ENCODE data around the gene CPED1.
"Not testable (repeated sequence)": the region's sequence is repeated elsewhere in the genome, so short reads cannot be mapped to it uniquely, and the experiment has no call there.

The CPED1 gene

GRCh38 chr7:121049028-121049791 lies 60.7 kb downstream of the CPED1 start:
- no peak overlapping the region for H3K4me3 ChIP-seq (ENCODE audit: low read length)
- DNase-seq (ENCODE audit: low read depth), result no peak
- TF ChIP-seq CTCF (conservative IDR thresholded peaks at IDR 0.05; ENCODE audit: low read length), result no peak

GRCh38 chr7:121049897-121050296 lies 61.4 kb downstream of the CPED1 start:
- DNase-seq (ENCODE audit: low read depth), result no peak
- H3K4me3 ChIP-seq (ENCODE audit: low read length), result no peak overlapping the region
- no peak for TF ChIP-seq CTCF (conservative IDR thresholded peaks at IDR 0.05; ENCODE audit: low read length)

- DNase-seq (ENCODE audit: low read depth), result no peak
- no peak for TF ChIP-seq CTCF (conservative IDR thresholded peaks at IDR 0.05; ENCODE audit: low read length)
- no peak overlapping the region for H3K4me3 ChIP-seq (ENCODE audit: low read length)
Measured at GRCh38 chr7:121053219-121053618, 64.7 kb downstream of the CPED1 start.

- DNase-seq (ENCODE audit: low read depth), result no peak
- no peak overlapping the region for H3K4me3 ChIP-seq (ENCODE audit: low read length)
- TF ChIP-seq CTCF (conservative IDR thresholded peaks at IDR 0.05; ENCODE audit: low read length), result no peak
Measured at GRCh38 chr7:121054925-121055324, 66.4 kb downstream of the CPED1 start.

- DNase-seq (ENCODE audit: low read depth), result no peak
- no peak overlapping the region for H3K4me3 ChIP-seq (ENCODE audit: low read length)
- TF ChIP-seq CTCF (conservative IDR thresholded peaks at IDR 0.05; ENCODE audit: low read length), result no peak
Measured at GRCh38 chr7:121057878-121058277, 69.4 kb downstream of the CPED1 start.

- DNase-seq (ENCODE audit: low read depth), result no peak
- no peak overlapping the region for H3K4me3 ChIP-seq (ENCODE audit: low read length)
- TF ChIP-seq CTCF (conservative IDR thresholded peaks at IDR 0.05; ENCODE audit: low read length), result no peak
Measured at GRCh38 chr7:121058975-121059374, 70.5 kb downstream of the CPED1 start.

- DNase-seq (ENCODE audit: low read depth); H3K4me3 ChIP-seq (ENCODE audit: low read length): not testable (repeated sequence)
Measured at GRCh38 chr7:121059979-121060509, 71.5 kb downstream of the CPED1 start.

All from AG10803 (cell line).